WTC11 (cell line): Measurements from ENCODE around the gene SEMA5B. TPM values are rescaled to one million over a fixed set of nuclear protein-coding genes. Genes with fewer than 3 reads are reported as not detected.

Experiments used
- ATAC-seq: fragments of 200-7000 bp; cut with Tn5 transposase; 2 replicates; pipeline ENCODE4 v1.10.0; 2021; ENCODE audit warnings: mild to moderate bottlenecking, moderate library complexity
- CTCF ChIA-PET: fragments of 300-600 bp; sonication (Branson Sonifier 250); formaldehyde crosslinking; loops from one replicate; lab custom pipeline; 2021; ENCODE audit warnings: antibody characterized with exemption; lab: Charles Lee
- POLR2A ChIA-PET: fragments of 350-600 bp; sonication (Branson Sonifier 250); formaldehyde crosslinking; loops from one replicate; lab custom pipeline; 2021; ENCODE audit warnings: antibody characterized with exemption; lab: Charles Lee
- DNase-seq: peaks from one replicate; pipeline ENCODE4 v3.0.0; 2021; ENCODE audit warnings: low spot score
- H3K27ac Mint-ChIP-seq: 2 replicates; pipeline ENCODE4 v1.8.0; 2021; ENCODE audit warnings: mixed read lengths
- H3K27me3 Mint-ChIP-seq: 2 replicates; pipeline ENCODE4 v1.8.0; 2021; ENCODE audit warnings: low read depth, mild to moderate bottlenecking, moderate library complexity, mixed read lengths
- H3K36me3 Mint-ChIP-seq: 2 replicates; pipeline ENCODE4 v1.8.0; 2021; ENCODE audit warnings: mixed read lengths
- H3K4me1 Mint-ChIP-seq: 2 replicates; pipeline ENCODE4 v1.8.0; 2022; ENCODE audit warnings: mixed read lengths
- H3K4me3 Mint-ChIP-seq: 2 replicates; pipeline ENCODE4 v1.8.0; 2021; ENCODE audit warnings: mild to moderate bottlenecking, moderate library complexity, mixed read lengths
- H3K9me3 Mint-ChIP-seq: 2 replicates; pipeline ENCODE4 v1.8.0; 2021; ENCODE audit warnings: mixed read lengths
- AFF4 ChIP-seq: sonication (generic); formaldehyde crosslinking; IDR thresholded peaks from 2 replicates; pipeline ENCODE4 v1.8.1; 2023; ENCODE audit warnings: mild to moderate bottlenecking, missing genetic modification reagents, borderline replicate concordance
- ATF1 ChIP-seq: sonication (generic); formaldehyde crosslinking; IDR thresholded peaks from 2 replicates; pipeline ENCODE4 v1.8.1; 2023; ENCODE audit warnings: mild to moderate bottlenecking, moderate library complexity, missing genetic modification reagents
- E2F4 ChIP-seq: sonication (generic); formaldehyde crosslinking; IDR thresholded peaks from 2 replicates; pipeline ENCODE4 v1.8.1; 2022; ENCODE audit warnings: low read depth, mild to moderate bottlenecking, moderate library complexity, missing genetic modification reagents, borderline replicate concordance
- ETV6 ChIP-seq: sonication (generic); formaldehyde crosslinking; IDR thresholded peaks from 2 replicates; pipeline ENCODE4 v1.8.1; 2022; ENCODE audit warnings: mild to moderate bottlenecking, missing genetic modification reagents
- MAX ChIP-seq: sonication (generic); formaldehyde crosslinking; IDR thresholded peaks from 2 replicates; pipeline ENCODE4 v1.8.0; 2022; ENCODE audit warnings: mild to moderate bottlenecking, missing genetic modification reagents
- MXD4 ChIP-seq: fragments of 250-450 bp; sonication (Bioruptor Pico); IDR thresholded peaks from 2 replicates; pipeline ENCODE4 v1.8.0; 2021; ENCODE audit warnings: mild to moderate bottlenecking, moderate library complexity, borderline replicate concordance
- NFYB ChIP-seq: sonication (generic); formaldehyde crosslinking; conservative IDR thresholded peaks from 2 replicates; pipeline ENCODE4 v1.8.0; 2022; ENCODE audit warnings: low read depth, missing genetic modification reagents
- NR3C1 ChIP-seq: sonication (generic); formaldehyde crosslinking; conservative IDR thresholded peaks from 2 replicates; pipeline ENCODE4 v1.8.1; 2023; ENCODE audit warnings: low read depth, mild to moderate bottlenecking, missing genetic modification reagents
- RORB ChIP-seq: fragments of 250-450 bp; sonication (Bioruptor Pico); IDR thresholded peaks from 2 replicates; pipeline ENCODE4 v1.9.0; 2021; ENCODE audit warnings: mild to moderate bottlenecking
- ZNF219 ChIP-seq: sonication (generic); formaldehyde crosslinking; IDR thresholded peaks from 2 replicates; pipeline ENCODE4 v1.8.0; 2023; ENCODE audit warnings: missing genetic modification reagents, mild to moderate bottlenecking, borderline replicate concordance
- ZNF423 ChIP-seq: fragments of 250-450 bp; sonication (Bioruptor Pico); IDR thresholded peaks from 2 replicates; pipeline ENCODE4 v2.1.2; 2022; ENCODE audit warnings: mild to moderate bottlenecking, moderate library complexity
- ZNF425 ChIP-seq: fragments of 250-450 bp; sonication (Bioruptor Pico); conservative IDR thresholded peaks from 2 replicates; pipeline ENCODE4 v1.9.0; 2021; ENCODE audit warnings: mild to moderate bottlenecking
- ZNF532 ChIP-seq: fragments of 250-450 bp; sonication (Bioruptor Pico); IDR thresholded peaks from 2 replicates; pipeline ENCODE4 v1.9.0; 2021; ENCODE audit warnings: mild to moderate bottlenecking, borderline replicate concordance
- total RNA-seq: library from RNA; stranded (reverse); gene quantifications from 3 replicates; pipeline ENCODE4 v1.2.3, GENCODE V29; 2021
- TF ChIP-seq, protein P1 (sequence below): sonication (generic); formaldehyde crosslinking; IDR thresholded peaks from 2 replicates; pipeline ENCODE4 v1.8.1; 2022; ENCODE audit warnings: mild to moderate bottlenecking, missing genetic modification reagents, moderate library complexity, borderline replicate concordance
- TF ChIP-seq, protein P2 (sequence below): sonication (generic); formaldehyde crosslinking; IDR thresholded peaks from 2 replicates; pipeline ENCODE4 v1.8.1; 2023; ENCODE audit warnings: mild to moderate bottlenecking, missing genetic modification reagents
- TF ChIP-seq, protein P3 (sequence below): sonication (generic); formaldehyde crosslinking; conservative IDR thresholded peaks from 2 replicates; pipeline ENCODE4 v1.8.1; 2022; ENCODE audit warnings: mild to moderate bottlenecking, missing genetic modification reagents
- TF ChIP-seq, protein P4 (sequence below): fragments of 250-450 bp; sonication (Bioruptor Pico); IDR thresholded peaks from 2 replicates; pipeline ENCODE4 v1.9.0; 2021; ENCODE audit warnings: mild to moderate bottlenecking

Gene SEMA5B
- total RNA-seq, 1 experiment from 2014 or later: 20.7 TPM

DNA sequence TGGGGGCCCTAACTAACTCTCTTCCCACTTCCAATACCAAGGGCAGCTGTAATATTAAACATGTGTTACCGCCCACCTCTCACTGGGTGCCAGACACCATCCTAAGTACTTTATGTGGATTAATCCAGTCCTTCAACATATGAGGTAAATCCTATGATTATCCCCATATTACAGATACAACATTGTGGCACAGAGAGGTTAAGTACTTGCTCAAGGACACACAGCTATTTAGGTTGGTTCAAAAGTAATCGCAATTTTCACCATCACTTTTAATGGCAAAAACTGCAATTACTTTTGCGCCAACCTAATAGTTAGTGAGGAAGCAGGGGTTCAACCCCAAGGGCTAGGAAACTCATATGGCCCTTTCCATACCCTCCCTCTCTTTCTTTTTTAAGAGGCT, 100.8 kb downstream of the SEMA5B start (continued):
- TF ChIP-seq E2F4 (no peak), ZNF532 (CRISPR knock-in tag) (no peak), NFYB (CRISPR knock-in tag) (no peak), ZNF219 (CRISPR knock-in tag) (no peak), ETV6 (CRISPR knock-in tag) (no peak), ZNF425 (CRISPR knock-in tag) (no peak), ATF1 (no peak), RORB (CRISPR knock-in tag) (no peak), AFF4 (CRISPR knock-in tag) (no peak)
- TF ChIP-seq, protein P1, sequence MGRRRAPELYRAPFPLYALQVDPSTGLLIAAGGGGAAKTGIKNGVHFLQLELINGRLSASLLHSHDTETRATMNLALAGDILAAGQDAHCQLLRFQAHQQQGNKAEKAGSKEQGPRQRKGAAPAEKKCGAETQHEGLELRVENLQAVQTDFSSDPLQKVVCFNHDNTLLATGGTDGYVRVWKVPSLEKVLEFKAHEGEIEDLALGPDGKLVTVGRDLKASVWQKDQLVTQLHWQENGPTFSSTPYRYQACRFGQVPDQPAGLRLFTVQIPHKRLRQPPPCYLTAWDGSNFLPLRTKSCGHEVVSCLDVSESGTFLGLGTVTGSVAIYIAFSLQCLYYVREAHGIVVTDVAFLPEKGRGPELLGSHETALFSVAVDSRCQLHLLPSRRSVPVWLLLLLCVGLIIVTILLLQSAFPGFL (CRISPR knock-in tag): no peak

DNA sequence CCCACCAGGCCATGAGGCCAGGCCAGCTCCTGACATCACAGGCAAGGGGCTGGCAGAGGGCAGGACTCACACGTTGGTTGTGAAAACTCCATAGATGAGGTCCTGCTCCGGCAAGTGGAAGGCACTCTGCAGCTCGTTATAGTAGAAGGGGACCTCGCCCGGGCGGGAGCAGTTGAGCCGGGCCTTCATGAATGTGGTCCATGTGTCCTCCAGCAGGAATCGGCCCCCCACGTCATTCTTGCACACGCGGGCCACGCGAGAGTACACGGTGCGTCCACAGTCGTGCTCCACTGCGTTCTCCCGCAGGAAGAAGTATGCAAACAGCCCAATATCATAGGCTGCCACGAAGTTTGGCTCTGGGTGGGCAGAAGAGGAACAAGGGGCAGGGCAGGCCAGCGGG, 101.2 kb downstream of the SEMA5B start:
- H3K4me1 Mint-ChIP-seq: no peaks in the 10 kb centered on the region
- ATAC-seq (no peak), DNase-seq (no peak)
- no peak overlapping the region for H3K27ac Mint-ChIP-seq
- no peak for TF ChIP-seq MXD4
- TF ChIP-seq, protein P2, sequence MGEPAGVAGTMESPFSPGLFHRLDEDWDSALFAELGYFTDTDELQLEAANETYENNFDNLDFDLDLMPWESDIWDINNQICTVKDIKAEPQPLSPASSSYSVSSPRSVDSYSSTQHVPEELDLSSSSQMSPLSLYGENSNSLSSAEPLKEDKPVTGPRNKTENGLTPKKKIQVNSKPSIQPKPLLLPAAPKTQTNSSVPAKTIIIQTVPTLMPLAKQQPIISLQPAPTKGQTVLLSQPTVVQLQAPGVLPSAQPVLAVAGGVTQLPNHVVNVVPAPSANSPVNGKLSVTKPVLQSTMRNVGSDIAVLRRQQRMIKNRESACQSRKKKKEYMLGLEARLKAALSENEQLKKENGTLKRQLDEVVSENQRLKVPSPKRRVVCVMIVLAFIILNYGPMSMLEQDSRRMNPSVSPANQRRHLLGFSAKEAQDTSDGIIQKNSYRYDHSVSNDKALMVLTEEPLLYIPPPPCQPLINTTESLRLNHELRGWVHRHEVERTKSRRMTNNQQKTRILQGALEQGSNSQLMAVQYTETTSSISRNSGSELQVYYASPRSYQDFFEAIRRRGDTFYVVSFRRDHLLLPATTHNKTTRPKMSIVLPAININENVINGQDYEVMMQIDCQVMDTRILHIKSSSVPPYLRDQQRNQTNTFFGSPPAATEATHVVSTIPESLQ (CRISPR knock-in tag): no peak
- no peak for TF ChIP-seq NR3C1
- TF ChIP-seq, protein P3, sequence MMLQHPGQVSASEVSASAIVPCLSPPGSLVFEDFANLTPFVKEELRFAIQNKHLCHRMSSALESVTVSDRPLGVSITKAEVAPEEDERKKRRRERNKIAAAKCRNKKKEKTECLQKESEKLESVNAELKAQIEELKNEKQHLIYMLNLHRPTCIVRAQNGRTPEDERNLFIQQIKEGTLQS: no peak
- TF ChIP-seq, protein P4, sequence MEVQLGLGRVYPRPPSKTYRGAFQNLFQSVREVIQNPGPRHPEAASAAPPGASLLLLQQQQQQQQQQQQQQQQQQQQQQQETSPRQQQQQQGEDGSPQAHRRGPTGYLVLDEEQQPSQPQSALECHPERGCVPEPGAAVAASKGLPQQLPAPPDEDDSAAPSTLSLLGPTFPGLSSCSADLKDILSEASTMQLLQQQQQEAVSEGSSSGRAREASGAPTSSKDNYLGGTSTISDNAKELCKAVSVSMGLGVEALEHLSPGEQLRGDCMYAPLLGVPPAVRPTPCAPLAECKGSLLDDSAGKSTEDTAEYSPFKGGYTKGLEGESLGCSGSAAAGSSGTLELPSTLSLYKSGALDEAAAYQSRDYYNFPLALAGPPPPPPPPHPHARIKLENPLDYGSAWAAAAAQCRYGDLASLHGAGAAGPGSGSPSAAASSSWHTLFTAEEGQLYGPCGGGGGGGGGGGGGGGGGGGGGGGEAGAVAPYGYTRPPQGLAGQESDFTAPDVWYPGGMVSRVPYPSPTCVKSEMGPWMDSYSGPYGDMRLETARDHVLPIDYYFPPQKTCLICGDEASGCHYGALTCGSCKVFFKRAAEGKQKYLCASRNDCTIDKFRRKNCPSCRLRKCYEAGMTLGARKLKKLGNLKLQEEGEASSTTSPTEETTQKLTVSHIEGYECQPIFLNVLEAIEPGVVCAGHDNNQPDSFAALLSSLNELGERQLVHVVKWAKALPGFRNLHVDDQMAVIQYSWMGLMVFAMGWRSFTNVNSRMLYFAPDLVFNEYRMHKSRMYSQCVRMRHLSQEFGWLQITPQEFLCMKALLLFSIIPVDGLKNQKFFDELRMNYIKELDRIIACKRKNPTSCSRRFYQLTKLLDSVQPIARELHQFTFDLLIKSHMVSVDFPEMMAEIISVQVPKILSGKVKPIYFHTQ (CRISPR knock-in tag): no peak
- TF ChIP-seq ZNF423 (CRISPR knock-in tag): no peak
- TF ChIP-seq MAX: no peak
- H3K4me3 Mint-ChIP-seq: no peak overlapping the region
- H3K36me3 Mint-ChIP-seq: no peaks in the 10 kb centered on the region
- POLR2A ChIA-PET: no interaction called here
- CTCF ChIA-PET: interaction anchor here (0.6 to 2.7 kb wide), 3 partner anchors 10 to 171 kb away, joined by 3 to 8 read pairs (median 3); no protein-coding TSS in a partner anchor
- H3K27me3 Mint-ChIP-seq: peaks cover 2% of the 10 kb centered on the region; the same call in 1 of the 2 replicates
- no peaks in the 10 kb centered on the region for H3K9me3 Mint-ChIP-seq
